HG02938 (cell line): ENCODE data around the gene ITGAL.
"Not testable (repeated sequence)": the region's sequence is repeated elsewhere in the genome, so short reads cannot be mapped to it uniquely, and the experiment has no call there.

Source experiments
- ATAC-seq: cut with Tn5 transposase; IDR thresholded peaks from one replicate; pipeline ENCODE4 v1.9.1; 2021; ENCODE audit warnings: mild to moderate bottlenecking, moderate library complexity; ENCODE audit not compliant: unreplicated experiment

ITGAL gene

DNA sequence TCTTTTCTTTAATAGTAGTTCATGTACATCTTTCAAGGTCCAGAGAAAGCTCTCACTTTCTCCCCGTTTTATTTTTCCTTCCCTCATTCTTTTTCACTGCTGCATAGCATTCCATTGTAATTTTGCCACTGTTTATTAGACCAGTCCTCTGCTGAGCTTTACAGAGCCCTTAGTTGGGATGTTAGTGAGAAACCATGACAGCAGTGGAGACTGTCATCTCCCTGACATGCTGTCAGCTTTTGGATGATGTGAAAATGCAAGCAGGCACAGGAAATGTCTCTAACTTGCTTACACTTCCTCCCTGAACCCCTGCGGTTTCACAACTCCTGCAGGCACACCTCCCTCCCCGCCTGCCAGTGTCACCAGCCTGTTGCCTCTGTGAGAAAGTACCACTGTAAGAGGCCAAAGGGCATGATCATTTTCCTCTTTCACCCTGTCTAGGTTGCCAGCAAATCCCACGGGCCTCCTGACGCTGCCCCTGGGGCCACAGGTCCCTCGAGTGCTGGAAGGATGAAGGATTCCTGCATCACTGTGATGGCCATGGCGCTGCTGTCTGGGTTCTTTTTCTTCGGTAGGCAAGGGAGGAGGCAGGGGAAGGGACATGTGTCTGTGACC lies at the start of gene ITGAL:
Gene ITGAL (plus strand): TSS at position 415 of the 615 bp plus-strand sequence. CDS start 96 bp downstream, at position 511.
- ATAC-seq = peak; percentile 52

DNA sequence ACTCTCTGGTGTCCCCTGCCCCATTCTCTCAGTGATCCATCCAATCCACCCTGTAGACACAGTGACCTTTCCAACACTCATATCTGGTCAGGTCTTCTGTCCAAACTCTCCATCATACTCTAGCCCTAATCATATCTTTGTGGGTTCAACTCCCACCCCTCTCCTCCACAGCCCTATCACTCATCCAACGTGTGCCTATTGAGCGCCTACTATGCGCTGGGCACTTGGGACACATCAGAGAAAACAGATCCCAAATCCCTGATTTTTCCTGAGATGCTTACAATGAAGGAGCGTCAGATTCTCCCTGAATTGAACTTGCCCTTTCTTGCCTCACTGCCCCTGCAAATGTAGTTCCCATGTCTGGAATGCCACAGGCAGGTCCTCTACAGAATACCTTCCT lies 44.5 kb upstream of the ITGAL start:
- no peak for ATAC-seq

DNA sequence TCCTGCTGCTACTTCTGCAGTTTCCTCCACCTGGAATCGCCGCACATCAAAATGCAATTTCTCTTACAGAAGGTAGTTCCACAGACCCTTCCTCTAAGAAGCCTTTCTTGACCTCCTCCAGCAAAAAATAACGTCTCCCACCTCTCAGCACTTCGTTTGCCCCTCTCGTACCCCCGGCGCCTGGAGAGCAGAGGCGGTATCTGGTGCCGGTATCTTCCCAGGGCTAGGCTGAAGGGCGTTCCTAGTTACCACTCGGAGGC lies 43.2 kb upstream of the ITGAL start:
- ATAC-seq = peak; percentile 18

DNA sequence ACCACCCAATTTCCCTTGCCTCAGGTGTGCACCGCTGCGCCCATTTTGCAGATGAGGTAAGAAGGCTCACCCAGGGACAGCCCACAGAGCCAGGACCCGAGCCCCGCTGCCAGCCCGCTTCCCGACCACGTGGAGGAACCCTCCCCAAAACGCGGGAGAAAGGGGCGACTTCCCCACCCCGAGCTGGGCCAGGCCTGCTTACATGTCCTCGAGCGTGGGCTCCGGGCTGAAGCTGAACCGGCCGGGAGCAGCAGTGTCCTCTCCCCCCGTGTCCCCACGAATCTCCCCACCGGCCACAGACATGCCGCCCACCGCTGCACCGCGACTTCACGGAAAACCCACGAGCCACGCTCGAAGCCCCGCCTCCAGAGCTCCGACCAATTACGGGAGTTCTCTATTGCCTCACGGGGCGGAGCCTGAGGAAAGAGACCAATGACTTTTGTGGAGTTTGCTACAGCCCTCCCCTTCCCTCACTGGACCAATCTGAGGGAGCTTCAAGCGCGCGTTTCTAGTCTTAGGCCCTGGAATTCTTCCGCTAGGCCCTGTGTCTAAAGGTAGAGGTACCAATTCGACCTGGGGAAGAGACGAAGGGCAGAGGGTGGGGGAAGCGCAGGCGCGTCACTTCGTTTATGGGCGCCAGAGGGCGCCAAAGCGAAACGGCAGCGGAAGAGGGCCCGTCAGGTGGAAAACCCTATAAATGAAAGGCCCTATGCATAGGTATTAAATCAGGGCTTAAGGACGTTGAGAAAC lies 42.7 kb upstream of the ITGAL start, which contains the start of gene DCTPP1:
Gene DCTPP1 (minus strand): TSS at position 353 of the 750 bp plus-strand sequence. CDS start 50 bp downstream, at position 303.
- ATAC-seq = peak; percentile 96

DNA sequence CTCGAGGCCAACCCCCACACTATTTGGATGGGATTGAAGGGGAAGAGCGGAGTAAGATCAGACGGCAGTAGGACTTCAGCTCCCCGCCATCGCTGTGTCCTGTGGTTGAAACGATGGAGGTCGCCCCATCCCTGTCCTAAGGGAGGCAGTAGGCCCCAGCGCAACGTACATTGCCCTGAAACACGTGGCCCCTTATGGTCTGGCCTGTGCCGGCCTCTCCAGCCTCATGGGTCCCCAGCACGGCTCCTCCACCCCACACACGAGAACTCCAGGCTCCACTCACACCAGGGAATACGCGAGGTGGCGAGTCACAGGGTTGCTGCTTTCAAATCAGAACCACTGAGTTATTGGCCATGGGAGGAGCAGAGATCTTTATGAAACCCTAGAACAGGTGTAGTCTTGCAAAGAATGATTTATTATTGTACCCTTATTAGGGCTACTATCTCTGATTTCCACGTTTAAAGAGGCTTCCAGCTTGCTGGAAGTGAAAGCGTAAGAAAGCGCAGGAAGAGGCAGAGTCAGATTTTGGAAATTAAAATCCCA lies 42.0 kb upstream of the ITGAL start:
- ATAC-seq = no peak

DNA sequence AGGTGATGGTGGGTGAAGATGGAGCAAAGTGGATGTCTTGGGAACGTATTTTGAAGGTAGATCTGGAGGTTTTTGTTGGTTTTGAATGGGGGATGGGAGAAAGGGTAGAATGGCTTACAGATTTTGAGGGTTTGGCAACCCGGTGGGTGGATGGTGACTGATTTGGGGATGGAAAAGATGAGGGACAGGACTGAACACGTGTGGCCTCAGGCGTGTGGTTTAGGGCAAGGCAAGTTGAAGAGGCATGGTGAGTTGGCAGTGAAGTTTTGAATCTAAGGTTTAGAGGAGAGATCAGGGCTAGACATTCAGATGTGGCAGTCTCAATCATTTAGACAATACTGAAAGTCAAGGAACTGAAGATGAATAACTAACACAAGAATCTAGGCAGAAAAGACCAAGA lies 37.7 kb upstream of the ITGAL start:
- ATAC-seq = no peak

DNA sequence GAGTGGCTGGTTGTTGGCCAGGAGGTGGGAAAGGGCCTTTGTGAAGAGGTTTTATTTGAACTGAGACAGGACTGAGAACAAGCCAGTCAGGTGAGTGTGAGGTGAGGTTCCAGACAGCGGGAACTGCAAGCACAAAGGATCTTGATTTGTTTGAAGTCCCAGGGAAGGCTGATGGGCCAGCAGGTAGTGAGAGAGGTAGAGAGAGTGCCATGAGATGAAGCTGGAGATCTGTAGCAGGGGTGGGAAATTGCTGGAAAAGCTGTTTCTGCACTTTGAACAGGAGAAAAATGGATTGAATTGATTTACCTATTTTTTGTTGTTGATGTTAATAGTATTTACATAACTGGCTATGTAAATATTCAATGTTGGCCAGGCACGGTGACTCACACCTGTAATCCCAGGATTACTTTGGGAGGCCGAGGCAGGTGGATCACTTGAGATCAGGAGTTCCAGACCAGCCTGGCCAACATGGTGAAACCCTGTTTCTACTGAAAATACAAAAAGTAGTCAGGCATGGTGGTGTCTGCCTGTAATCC lies 35.0 kb upstream of the ITGAL start:
- ATAC-seq = no peak

DNA sequence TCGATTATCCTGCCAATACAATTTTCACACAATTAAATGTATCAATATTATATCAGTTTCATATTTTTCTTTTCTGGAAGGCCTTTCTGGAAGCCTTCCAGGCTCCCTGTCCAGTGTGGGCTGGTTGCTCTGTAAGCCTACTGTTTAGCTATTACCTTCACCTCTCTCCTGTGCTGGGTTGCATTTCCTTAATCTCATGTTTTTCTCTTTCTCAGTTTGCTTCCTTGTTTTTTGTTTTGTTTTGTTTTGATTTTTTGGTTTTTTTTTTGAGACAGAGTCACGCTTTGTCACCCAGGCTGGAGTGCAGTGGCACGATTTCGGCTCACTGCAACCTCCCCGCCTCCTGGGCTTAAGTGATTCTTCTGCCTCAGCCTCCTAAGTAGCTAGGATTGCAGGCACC lies 33.7 kb upstream of the ITGAL start:
- no peak for ATAC-seq

DNA sequence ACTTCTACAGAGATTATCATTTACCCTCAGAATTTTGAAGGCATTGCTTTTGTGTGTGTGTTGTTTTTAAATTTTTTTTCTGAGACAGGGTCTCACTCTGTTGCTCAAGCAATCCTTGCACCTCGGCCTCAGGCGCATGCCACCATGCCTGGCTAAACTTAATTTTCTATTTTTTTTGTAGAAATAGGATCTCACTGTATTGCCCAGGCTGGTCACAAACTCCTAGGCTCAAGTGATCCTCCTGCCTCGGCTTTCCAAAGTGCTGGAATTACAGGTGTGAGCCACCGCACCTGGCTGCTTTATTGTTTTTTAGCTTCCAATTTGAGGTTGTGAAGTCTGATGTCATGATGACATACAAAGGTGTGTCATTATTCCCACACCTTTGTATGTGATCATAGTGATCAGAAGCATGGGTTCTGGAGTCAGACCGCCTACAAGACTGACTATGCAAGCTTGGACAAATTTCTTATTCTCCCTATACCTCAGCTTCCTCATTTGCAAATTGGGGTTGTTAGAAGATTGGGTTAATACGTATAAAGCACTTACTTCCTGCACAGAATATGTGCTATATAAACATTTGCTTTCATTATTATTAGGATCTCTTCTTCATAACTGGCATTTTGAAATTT lies 32.7 kb upstream of the ITGAL start:
- ATAC-seq = no peak

DNA sequence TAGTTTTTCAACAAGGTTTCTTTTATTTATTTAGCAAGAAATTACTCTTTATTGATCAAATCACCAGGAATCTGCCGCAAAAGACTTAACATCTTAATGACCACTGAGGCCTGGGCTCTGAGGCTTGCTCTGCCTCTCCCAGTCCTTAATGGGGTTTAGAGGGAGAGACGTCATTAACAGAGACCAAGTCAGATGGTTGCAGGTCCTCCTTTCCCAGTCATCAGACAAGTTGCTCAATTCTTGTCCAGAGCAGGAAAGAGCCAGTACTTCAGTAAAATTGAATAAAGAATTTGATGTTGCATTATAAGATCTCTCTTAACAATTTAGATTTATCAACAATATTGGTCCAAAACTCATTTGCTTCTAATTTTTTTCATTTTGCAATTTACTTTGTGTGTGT lies 28.9 kb upstream of the ITGAL start:
- no peak for ATAC-seq

DNA sequence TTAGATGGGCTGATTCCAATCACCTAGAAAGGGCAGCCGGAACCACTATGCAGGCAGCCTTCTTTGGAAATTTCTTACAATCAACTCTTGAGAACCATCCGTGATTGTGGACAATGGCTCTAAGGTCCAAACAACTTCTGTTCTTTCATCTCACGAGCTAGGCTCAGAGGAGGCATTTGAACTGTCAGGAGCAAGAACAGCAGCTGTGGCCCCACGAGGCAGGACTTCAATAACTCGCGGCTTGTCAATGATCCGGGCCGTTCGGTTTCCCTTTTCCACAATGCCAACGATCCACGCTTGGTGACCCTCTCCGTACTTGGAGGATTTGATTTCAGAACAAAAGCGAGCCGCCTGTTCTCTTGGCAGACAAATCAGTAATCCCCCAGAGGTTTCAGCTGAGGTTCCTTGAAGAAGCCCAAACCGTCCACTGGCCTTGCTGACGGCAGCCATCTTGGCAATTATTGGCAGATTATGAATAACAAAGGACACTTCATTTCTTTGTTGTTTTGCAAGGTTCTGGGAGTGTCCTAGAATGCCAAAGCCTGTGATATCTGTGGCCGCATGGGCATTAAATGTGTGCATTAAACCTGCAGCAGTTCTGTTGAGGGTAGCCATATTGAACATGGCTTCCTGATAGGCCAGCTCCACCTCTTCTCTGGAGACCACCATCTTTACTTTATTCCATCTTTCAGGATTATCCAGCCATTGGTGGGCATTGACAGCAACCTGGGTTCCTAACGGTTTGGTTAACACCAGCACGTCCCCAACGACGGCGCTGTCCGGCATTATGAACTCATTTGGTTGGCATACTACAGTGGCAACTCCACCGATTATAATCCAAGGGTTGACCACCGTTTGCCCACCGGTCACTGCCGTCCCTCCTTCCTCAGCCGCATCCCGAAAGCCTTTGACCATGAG lies 28.1 kb upstream of the ITGAL start:
- no peak for ATAC-seq

DNA sequence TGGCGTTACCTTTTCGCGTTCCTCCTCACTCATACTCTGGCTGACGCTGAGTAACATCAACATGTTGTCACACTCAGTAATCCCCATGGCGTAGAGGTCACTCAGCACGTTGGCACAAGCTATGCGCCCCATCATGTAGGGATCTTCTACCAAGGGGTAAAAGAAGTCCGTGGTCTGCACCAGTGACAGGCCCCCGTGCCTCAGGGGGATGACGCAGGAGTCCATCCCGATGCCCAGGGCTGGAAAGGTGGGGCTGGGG lies 27.5 kb upstream of the ITGAL start:
- ATAC-seq = no peak

DNA sequence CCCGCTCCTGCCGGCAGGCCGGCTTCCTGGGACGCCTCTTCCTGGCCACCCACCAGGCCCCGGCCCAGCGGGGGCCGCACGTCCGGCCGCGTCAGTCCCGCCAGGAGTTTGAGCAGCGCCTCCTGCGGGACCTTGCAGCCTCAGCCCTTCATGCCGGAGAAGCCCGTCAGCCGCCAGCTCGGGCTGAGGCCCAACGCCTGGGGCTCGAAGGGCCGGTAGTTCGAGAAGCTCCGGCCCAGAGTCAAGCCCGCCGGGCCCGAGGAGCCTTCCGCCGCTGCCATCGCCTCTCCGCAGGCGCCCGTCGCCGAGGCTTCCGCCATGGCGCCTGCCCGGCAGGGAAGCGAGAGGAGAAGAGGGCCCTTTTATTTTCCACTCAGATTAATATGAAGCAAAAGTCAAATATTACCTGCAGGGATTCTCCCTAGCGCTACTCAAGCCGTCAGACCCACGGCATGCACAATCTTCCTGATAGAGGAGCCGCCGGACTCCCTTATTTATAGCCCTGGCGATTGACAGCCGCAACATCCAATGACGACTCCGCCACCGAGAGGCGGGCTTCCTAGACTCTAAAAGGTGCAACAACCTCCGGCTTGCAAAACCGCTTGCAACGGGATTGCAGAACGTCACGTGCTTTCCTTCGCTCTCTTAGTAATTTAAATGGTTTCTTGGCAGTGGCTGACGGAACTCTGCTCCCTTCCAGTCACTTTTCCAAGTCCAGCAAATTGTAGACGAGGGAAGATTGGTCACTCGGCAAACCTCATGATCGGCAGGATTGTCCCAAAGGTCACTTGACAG lies 26.9 kb upstream of the ITGAL start, which contains the start of gene SEPHS2:
Gene SEPHS2 (minus strand): TSS at position 467 of the 795 bp plus-strand sequence. CDS start 147 bp downstream, at position 320.
- ATAC-seq = peak; percentile 90

DNA sequence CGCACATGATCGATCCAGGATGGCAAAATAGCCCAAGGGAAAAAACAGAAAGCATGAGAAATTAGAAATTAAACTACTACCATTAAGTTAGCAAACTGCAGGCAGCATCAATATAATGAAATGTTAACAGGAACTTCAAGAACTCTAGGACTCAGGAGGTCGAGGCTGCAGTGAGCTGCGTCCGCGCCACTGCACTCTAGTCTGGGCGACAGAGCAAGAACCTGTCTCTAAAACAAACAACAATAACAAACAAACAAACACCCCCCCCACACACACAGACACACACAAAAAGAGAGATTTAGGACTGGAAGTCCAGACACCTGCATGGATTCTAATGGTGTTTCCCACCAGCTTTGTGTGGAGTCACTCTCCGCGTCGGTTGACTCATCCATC lies 26.3 kb upstream of the ITGAL start:
- no peak for ATAC-seq

DNA sequence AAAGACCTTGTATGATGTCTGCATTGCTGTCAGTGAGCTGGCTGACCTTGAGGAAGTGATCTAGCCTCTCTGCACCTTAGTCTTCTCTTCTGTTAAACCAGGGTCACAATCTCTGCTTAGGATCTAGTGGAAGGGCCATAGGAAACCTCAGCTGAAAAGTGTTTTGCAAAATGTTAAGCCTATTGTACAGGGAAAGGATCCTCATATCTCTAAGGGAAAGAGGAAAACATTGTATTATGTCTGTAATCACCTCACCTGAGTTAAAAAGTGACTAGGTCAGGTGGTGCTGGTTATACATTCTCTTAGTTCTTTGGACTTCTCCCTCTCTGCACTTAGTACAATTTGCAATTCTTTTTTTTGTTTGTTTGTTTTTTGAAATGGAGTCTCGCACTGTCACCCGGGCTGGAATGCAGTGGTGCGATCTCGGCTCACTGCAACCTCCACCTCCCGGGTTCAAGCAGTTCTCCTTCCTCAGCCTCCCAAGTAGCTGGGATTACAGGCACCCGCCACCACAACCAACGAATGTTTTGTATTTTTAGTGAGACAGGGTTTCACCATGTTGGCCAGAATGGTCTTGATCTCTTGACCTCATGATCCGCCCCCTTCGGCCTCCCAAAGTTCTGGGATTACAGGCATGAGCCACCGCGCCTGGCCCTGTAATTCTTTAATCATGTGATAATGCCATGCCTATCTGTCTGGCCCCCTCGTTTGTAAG lies 24.9 kb upstream of the ITGAL start:
- ATAC-seq = no peak

DNA sequence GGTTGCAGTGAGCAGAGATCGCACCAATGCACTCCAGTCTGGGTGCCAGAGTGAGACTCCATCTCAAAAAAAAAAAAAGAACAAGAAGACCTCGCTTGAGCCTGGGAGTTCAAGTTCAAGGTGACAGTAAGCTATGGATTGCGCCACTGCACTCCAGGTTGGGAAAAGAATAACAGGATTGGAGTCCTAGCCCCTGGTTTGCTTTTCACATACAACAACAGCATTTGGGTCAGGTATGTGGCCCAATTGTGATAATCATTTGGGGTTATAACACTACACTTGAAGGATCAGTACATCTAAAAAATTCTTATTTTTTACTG lies 23.5 kb upstream of the ITGAL start:
- no peak for ATAC-seq

DNA sequence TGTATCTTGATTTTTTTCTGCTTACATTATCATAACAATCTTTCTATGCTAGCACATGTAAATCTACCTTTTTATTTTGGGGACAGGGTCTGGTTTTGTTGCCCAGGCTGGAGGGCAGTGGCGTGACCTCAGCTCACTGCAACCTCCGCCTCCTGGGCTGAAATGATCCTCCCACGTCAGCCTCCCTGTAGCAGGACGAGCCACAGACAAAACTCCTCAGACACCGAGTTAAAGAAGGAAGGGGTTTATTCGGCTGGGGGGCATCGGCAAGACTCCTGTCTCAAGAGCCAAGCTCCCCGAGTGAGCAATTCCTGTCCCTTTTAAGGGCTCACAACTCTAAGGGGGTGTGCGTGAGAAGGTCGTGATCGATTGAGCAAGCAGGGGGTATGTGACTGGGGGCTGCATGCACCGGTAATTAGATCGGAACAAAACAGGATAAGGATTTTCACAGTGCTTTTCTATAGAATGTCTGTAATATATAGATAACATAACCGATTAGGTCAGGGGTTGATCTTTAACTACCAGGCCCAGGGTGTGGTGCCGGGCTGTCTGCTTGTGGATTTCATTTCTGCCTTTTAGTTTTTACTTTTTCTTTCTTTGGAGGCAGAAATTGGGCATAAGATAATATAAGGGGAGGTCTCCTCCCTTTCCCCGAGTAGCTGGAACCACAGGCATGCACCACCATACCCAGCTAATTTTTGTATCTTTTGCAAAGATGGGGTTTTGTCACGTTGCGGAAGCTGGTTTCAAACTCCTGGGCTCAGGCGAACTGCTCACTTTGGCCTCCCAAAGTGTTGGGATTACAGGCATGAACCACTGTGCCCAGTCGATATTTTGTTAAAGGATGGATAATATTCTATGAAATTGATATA lies 19.6 kb upstream of the ITGAL start:
- not testable (repeated sequence) for ATAC-seq

DNA sequence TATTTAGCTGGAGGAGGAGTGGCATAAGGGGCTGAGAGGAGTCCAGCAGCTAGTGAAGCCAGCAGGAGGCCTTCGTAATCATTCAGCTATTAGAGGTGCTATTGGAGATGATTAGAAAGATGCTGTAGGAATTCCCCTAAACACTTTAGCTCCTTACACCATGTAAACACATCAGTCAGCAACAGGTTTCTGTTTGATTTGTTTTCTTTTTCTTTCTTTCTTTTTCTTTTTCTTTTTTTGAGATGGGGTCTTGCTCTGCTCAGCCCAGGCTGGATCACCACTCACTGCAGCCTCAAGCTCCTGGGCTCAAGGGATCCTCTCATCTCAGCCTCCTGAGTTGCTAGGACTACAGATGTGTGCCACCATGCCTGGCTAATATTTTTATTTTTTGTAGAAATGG lies 16.2 kb upstream of the ITGAL start:
- no peak for ATAC-seq

DNA sequence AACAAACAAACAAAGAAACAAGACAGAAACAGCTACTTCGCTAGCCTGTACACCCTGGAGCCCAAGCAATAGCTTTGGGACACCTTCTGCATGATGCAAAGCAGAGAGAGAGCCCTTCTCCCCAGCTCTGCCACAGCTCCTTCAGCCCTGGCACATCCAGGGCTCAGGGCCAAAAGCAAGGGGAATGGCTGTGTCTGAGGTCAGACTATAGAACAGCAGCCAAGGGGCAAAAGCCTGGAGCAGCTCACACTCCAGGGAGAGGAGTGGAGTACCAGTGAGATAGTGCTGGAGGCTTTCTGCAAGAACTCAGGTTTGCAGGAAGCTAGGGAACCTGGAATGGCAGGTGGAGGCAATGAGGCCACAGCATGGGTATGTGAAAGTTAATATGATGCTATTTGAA lies 15.3 kb upstream of the ITGAL start:
- no peak for ATAC-seq
